H1 (cell line): ENCODE measurements around the gene ARNT2. TPM values are rescaled to one million over a fixed set of nuclear protein-coding genes. Genes with fewer than 3 reads are reported as not detected.

Source experiments
- CHD7 ChIP-seq: fragments of 300-600 bp; sonication (generic); IDR thresholded peaks from 2 replicates; pipeline ENCODE4 v1.7.1; 2012; ENCODE audit warnings: low read length, moderate library complexity, mild to moderate bottlenecking, inconsistent platforms; ENCODE audit not compliant: insufficient replicate concordance
- CTCF ChIP-seq, 3 experiments: IDR thresholded peaks; 1 replicate in 2 of 3; 2 replicates in 1 of 3; pipeline versions ENCODE4 v1.5.1 to v1.6.1; 2011; ENCODE audit warnings: low read length in 3 of 3, mild to moderate bottlenecking in 3 of 3, inconsistent platforms in 2 of 3, low read depth in 1 of 3, moderate library complexity in 1 of 3; ENCODE audit not compliant: insufficient read depth in 1 of 3; ENCODE audit errors: control extremely low read depth in 1 of 3
- GTF2F1 ChIP-seq: IDR thresholded peaks from 2 replicates; pipeline ENCODE4 v1.6.1; 2012; ENCODE audit warnings: low read depth, low read length, improper control_type of control experiment, borderline replicate concordance
- KDM1A ChIP-seq: fragments of 200-600, 300-600 bp; sonication (generic); IDR thresholded peaks from 2 replicates; pipeline ENCODE4 v1.7.1; 2016; ENCODE audit warnings: mild to moderate bottlenecking, low read length, borderline replicate concordance
- MAFK ChIP-seq: IDR thresholded peaks from 2 replicates; pipeline ENCODE4 v1.6.1; 2012; ENCODE audit warnings: low read depth, mild to moderate bottlenecking, improper control_type of control experiment, low read length
- NRF1 ChIP-seq: IDR thresholded peaks from 2 replicates; pipeline ENCODE4 v1.6.1; 2011; ENCODE audit warnings: mild to moderate bottlenecking, low read depth, low read length, improper control_type of control experiment
- RXRA ChIP-seq: IDR thresholded peaks from 2 replicates; pipeline ENCODE4 v1.6.1; 2011; ENCODE audit warnings: low read depth, mild to moderate bottlenecking, low read length, moderate library complexity; ENCODE audit not compliant: insufficient read depth
- polyA plus RNA-seq, 7 experiments: library from polyadenylated mRNA; depleted of rRNA in 3 of 7; stranded (reverse) in 5 of 7; unstranded in 2 of 7; fragments of >200 nt in 5 of 7; fragments of 200-250 nt in 2 of 7; gene quantifications; 1 replicate in 5 of 7; 2 replicates in 1 of 7; 4 replicates in 1 of 7; pipeline versions ENCODE4 v1.2.1 to v1.2.3, GENCODE V29; 2011 to 2013; ENCODE audit warnings: missing spikeins in 2 of 7, mixed read lengths in 2 of 7
- total RNA-seq: library from RNA; stranded (reverse); fragmentation: NEBNext Ultra II Directional; extraction: Animal tissue kit (Norgen Biotek cat#: 25700); gene quantifications from 2 replicates; pipeline ENCODE4 v1.2.1, GENCODE V29; 2021

ARNT2 gene
- total and polyA plus RNA-seq, 2 of the 8 experiments (the other 6 are each of a cell fraction or from before 2014, with no cell fraction given) = 9.5 to 14.6 TPM

DNA sequence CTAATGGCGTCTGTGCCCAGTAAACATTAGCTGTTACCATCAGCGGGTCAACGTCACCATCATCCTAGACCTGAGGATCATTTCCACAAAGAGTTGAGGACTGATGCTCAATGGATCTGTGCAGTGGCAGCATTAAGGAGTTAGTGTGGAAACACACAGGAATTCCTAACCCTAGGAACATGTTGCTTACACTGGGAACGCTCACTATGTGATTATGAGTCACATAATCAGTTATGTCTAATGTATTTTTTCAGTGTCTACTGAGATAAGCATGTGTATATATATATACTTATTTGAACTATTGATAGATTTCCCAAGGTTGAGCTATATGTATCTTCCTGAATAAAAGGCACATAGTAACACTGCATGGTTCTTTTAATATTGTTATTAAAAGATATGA is 19.0 kb downstream of the ARNT2 start (continued):
- TF ChIP-seq CTCF (IDR thresholded peaks at IDR 0.05; ENCODE audit: control extremely low read depth in 1 of 3, insufficient read depth in 1 of 3, low read depth in 1 of 3, low read length in 3 of 3) (no peak), CHD7 (no peak), RXRA (no peak), MAFK (no peak), KDM1A (no peak), NRF1 (no peak), GTF2F1 (no peak)
